HG02943 (cell line): ENCODE measurements around the gene CLBA1.

Experiments used
- ATAC-seq: cut with Tn5 transposase; IDR thresholded peaks from one replicate; pipeline ENCODE4 v1.9.1; 2021; ENCODE audit warnings: mild to moderate bottlenecking, low read depth, moderate library complexity; ENCODE audit not compliant: unreplicated experiment

Gene CLBA1

DNA sequence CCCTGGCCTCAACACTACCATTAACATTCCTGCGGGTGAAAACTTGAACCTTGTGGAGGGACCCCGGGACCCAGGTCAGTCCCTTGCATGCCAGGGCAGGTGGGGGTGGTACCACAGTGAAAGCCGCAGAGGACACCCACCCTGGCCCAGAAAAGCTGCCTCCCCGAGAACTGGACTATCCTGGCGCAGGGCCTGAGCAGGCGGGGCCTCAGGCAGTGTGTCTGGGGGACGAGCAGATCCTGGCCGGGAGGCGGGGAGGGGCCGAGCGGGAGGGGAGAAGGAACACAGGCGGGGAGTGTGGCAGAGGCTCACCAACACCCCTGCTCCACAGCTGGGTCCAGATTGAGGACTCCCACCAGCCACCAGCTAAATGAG lies 17.4 kb upstream of the CLBA1 start:
- no peak for ATAC-seq

DNA sequence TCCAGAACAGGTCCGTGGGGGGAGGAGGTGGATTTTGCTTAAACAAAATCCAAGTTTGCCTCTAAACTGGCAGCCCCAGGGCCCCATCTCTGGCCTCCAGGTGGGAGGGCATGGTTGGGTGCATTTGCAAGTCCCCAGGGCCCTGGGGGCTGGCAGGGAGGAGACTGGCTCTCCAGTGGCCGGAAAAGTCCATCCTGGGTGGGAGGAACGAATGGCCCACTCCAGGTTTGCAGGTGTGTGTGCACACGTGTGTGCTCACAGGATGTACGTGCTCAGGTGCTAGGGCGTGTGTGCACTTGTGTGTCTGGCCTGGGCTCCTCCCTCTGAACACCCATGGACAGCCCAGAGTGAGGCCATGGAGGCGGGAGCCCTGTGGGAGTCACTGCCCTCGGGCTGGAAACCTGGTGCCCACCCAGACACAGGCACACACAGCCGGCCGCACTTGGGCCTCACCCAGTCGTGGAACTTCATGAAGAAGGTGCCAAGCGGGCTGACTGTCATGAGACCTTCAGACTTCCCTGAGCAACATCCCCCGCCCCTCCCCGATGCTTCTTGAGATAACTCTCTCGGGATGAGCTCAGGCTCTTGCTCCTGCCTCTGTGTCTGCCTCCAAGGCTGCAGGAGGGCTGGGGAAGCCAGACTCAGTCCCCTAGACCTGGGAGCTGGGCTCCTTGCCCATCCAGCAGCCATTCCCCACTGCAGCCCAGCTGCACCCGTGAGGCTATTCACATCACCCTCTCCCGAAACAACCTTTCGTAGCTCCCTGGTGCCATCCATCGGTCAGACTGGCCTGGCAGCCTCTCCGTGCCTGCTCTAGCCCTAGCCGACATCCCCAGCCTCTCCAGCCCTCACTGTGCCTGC lies 16.8 kb upstream of the CLBA1 start:
- ATAC-seq = no peak

DNA sequence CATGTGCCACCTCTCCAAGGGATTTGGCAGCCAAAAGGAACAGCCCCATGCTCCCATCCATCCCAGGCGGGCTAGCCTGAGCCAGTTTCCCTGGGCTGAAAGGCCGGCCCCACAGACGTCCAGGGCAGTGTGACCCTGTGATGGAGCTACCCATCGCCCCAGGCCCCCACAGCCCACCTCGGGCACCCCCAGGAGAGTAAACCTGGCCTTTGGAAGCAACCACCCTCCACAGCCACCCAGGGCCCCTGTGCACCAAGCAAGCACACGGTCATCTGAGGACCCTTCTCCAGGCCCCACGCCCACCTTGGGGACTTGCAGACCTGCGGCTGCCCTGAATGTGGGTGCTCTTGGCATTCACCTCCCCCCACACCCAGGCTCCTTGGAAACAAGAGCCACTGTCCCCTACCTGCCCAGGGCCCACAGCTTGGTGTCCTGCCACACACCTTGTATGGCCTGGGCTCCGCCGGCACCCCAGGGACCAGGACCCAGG lies 15.8 kb upstream of the CLBA1 start:
- ATAC-seq = no peak

DNA sequence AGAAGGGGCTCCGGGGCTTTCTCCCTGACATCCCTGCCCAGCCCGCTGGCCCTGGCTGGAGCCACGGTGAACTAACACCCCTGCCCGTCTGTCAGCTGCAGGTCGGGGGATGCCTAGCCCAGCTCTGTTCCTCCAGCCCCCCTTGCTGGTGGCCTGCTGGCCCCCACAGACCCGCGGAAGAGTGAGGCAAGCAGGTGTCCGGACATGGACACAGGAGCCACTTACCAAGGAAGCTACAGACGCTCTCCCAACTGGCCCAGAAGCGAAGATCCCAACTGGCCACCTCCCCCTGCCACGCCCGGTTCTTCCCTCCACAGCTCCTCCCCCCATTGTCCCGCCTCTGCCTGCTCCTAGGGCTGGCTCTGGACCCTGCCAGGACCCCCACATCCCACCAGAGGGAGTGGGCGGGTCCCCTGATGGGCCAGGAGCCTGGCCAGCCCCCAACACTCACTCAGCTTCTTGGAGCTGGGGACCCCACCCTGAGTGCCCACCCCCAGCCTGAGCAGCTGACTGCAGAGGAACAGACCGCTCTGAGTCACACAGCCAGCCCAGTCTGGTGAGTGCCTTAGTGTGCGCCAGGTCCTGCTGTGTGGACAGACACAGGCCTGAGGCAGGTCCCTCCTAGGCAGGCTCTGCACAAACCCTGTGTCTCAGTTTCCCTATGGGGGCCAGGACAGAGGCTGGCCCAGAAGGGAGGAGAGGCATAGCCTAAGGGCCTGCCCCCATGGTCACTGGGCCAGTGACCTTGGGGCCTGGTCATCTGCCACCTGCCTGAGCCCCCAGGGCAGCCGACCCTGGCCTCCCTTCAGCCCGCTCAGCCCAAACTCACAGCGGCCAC lies 15.1 kb upstream of the CLBA1 start:
- ATAC-seq = no peak

DNA sequence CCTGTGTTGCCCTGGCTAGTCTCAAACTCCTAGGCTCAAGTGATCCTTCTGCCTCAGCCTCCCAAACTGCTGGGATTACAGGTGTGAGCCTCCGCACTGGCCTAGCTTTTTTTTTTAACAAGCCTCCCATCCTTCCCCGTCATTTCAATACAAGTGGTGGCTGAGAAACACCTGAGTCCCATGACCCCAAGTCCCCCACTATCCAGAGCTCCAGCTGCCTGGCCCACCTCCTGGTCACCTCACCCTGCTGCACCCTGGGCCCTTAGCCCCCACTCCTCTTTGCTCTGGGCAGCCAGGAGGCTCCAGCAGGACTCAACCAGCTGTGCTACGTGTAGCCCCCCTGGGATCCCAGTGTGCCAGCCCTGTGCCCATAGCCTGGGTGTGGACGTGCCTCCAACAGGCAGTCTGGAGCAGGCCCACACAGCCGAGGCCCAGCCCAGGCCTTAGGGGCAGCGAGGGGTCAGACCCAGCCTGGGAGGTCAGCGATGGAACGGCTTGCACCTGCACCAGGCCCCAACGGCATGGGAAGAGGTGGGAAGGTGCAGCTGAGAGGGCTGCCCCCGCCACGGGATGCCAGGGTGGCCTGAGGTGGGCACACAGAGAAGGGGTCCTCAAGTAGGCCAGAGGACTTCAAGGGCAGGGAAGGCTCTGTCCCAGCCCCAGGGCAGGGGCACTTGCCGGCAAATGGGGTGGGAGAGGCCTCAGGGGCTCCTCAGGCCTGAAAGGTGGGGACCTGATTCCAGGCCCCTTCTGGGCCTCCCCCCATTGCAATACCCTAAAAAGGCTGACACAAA lies 13.9 kb upstream of the CLBA1 start:
- ATAC-seq = no peak

DNA sequence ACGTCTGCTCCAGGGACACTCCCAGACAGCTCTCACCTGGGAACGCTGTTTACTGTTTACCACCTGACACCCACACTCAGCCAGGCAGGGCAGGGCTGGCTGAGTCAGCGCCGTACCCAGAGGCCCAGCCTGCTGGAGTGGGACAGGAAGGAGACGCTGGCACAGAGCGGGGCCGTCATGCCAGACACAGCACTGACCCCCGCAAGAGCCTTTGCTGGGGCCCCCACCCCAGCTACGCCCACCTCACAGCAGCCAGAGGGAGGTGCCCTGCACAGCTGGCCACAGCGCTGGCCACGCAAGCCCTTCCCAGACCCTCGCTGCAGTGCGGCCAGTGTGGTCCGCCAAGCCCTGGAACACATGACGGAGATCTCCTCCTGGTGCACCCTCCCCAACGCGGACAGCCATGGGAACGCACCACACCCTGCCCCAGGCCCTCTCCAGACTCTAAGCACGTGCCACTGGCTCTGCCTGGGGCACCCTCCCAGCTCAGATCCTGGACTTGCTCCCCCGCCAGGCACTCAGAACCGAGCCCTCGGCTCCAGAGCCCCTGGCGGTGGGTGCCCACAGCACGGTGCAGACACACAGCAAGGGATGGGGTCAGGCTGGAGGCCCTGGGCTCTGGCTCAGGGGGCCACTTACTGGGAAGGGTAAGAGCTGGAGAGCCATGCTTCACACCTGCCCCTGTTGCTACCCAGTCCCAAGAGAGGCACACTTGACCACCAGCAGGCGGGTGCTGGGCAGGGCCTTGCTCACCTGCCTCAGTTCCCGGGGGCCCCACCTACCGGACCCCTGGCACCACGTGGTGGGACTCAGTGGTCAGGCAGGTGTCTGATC lies 13.1 kb upstream of the CLBA1 start:
- no peak for ATAC-seq

DNA sequence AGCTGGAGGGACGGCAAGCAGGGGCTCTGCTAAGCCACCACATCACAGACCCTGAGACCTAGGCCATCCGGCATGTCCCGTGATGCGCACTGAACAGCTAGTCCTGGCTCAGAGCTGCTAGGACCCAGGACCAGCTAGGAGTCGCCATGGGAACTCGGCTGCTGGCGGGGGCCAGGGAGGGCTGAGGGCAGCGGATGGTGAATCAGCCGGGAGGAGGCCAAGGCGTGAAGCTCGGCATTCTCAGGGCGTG lies 12.5 kb upstream of the CLBA1 start:
- no peak for ATAC-seq

DNA sequence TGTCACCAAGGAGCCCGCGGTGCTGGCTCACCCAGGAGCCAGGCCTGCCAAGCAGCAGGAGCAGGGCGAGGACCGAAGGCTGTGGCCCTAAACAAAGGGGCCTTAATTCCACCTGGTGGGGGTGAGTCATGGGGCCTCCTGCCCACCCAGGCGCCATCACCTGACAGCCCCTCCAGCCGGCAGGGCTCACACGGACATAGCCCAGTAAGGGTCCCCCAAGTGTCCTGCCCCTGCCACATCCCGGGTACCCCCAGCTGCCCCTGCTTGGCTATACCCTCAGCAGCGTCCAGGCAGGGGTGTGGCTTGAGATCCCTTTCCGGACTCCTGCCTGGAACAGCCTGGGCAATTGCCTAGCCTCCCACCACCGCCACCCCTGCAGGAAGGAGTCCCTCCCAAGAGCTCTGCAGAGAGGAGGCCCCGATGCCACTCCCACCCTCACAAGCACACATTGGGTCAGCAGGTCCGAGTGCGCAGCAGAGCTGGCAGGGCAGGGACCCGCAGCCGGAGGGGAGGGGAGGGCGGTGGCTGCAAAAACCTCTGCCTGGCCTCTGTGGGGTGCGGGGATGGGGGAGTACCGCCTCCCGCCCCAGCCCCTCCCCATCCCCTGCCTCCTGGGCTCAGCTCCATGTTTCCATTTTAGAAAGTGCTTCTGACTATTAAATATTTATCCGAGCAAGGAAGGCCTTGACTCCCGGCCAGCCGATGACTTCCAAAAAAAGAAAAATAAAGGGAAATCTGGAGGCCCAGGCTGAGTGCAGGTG lies 12.0 kb upstream of the CLBA1 start:
- no peak for ATAC-seq

DNA sequence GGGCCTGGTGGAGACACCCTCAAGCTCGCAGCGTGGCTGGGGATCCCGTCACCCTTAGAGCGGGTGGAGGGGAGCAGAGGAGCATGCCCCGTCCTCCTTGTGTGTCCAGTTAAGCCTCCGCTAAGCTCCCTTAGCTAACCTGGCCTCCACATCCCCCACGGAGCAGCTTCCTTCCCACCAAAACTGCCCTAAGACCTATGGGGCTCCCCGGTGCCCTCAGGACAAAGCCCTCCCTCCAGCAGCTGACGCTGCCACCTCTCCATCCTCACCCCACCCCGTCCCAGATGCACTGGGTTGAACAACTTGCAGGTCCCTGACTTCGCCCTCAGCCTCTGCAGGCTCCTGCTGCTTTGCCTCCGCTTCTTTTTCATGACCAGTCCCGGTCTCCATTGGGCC lies 11.4 kb upstream of the CLBA1 start:
- ATAC-seq = no peak

DNA sequence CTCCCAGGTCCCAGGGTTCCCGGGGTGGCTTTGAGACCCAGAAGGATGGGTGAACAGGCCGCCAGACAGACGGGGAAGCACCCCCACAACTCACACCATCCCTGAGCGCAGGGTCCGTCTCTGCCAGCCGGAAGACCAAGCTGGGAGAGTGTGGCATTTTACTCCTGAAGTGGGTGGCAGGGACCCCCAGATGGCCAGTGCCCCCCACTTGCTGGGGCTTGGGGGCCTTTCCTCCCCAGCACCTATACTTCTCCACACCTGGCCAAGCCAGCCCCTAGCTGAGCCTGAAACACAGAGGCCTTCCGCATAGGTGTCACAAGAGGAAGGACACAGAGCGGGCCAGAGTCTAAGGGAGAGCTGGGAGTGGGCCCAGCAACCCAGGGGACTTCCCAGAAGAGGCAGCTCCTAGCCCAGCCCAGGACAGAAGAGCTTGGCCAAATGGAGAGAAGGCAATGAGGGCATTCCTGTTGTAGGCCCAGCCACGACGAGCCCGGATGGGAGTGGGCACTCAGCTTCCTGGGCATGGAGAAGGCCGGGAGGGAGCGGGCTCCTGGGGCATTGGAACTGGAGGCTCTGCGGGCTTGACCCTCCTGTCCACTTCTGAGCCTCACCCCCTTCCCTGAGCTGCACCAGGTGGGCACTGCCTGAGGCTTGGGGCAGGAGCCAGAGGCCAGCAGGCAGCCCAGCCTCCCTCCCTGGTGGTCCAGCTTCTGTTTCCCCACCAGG lies 10.8 kb upstream of the CLBA1 start:
- no peak for ATAC-seq

DNA sequence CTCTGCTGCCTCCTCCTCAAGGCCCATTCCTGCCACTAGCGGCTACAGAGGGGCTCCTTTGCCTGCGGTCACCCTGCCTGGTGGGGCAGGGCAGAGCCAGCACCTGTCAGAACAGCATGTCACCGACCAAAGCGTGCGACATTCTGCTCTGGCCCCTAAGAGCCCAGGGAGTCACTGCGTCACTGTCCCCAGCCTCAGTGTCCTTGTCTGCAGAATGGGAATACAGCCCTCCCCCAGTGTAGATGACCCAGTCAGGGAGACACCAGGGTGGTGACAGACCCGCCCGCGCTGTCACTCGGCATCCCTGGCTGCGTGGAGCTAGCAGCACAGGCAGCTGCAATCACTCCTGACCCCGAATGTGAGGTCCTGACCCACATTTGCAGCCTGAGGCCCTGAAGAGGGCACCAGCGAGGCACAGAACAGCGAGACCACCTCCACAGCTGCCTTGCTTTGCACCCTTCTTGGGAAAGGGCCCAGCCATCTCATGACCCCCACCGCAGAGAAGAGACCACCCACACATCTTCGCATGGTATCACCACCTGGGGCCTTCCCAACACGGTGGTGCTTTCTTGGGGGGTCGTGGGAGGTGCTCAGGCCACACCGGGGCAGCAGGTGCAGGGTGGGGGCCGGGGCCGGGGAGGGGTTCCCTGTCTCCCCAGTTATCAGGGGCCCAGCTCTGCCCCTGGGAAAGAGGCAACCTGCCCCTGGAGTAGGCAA lies 9.9 kb upstream of the CLBA1 start:
- no peak for ATAC-seq

DNA sequence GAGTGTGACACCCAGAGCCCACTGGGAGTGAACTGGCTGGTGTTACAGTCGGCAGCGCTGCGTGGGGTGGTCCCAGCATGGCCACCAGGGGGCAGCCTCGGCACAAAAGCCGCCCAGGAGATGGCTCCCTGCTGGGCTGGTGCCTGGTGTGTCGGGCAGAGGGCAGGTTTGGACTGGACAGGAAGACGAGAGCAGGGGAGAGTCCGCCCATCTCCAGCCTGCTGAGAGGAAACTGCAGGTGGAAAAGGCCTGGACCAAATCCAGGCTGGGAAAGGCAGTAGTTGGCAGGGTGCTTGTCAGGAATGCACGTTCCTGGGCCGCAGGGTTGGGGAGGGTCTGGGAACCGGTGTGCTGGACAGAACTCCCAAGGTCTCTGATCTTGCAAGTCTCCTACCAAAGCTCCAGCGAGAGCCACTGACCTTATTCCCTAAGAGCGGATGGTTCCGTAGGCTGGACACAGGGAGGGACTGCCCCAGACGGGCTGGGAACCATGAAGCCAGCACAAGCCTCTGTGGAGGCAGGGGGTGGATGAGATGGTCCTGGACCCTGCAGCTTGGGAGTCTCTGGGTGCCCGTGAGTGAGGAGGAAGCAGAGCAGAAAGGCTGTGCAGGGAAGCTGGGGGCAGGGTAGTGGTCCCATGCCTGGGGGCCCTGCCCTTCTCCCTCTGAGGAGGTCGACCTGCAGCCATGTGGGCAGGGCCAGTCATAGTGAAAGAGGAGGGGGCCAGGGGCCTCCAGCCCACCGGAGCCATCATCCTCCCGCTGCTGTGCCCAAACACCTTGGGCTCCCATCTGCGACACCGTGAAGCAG lies 9.2 kb upstream of the CLBA1 start:
- no peak for ATAC-seq

DNA sequence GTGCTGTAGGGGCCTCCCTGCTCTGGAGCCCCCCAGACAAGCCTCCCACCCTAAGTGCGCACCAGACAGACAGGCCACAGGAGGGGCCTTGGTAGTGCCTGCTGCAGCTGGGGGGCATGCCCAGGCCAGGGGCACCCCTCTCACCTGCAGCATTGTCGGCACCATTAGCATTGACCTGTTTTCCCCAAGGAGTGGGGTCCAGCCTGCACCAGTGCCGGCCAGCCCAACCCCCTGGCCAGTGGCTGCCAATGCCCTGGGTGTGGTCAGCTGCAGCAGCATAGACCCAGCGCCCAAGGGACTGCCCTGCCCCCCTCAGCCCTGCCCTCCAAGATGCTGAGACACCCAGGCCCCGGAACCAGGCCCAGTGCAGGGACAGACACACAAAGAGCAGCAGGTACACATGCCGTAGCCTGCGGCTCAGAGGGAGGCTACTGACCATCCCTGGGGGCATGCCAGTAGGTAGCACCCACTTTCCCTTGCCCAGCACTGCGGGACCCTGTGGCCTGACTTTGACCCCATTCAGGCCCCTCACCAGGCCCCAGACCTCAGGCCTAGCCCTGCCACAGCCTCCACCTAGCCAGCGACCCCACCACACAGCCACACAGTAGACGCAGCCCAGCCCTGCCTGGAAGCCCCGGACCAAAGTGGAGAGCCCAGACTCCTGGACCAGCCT lies 8.4 kb upstream of the CLBA1 start:
- no peak for ATAC-seq

DNA sequence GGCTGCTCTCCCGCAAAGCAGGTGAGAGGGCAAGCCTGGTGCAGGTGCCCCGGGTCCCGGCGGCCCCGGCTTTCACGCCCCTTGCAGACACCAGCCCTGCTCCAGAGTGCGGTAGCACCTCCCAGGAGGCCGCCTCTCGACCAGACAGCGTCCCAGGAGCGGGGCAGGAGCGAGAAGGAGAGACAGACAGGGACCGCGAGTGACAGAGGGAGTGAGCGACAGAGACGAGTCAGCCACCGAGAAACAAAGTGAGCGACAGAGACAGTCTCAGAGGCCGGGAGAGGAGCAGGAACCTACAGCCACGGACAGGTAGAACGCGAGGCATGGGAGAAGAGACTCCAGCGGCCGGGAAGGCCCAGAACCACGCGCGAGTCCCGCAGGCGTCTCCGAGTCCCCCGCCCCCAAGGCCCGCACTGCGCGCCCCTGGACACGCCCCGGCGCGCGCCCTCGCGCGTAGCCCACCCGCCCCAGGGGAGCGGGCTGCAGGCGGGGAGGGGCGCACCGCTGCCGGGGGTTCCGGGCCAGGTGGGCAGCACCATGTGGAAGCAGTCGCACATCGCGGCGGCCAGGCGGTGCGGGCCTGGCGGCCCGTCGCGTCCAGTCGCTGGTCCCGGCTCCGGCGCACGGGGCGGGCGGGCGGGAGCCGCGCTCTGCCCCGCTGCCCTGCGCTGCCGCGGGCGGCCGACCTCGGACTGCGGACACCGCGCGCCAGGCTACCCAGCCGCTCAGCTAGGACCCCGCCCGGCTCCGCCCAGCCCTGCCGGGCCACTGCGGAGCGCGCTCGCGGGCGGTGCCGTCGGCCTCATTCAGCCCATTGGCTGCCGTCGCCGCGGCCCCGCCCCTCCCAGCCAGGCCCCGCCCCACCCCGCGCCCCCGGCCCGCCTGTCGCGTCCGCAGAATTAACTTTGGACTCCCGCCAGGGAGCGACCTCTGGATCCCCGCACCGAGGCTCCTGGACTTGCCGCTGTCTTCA lies 7.6 kb upstream of the CLBA1 start, which contains the start of gene AHNAK2:
AHNAK2 (minus strand) TSS at position 694 of the 973 bp plus-strand sequence; CDS start at position 557, 137 bp downstream.
- ATAC-seq = no peak
